Measurements from ENCODE around the gene CDON. TPM values are rescaled to one million over a fixed set of nuclear protein-coding genes. Genes with fewer than 3 reads are reported as not detected.

CDON gene
- polyA plus RNA-seq, 3 donors: 0.01 TPM; not detected in 2

- H3K9me3 ChIP-seq (replicated peaks in 1 of 2; ENCODE audit: control insufficient read depth in 1 of 2, insufficient read depth in 1 of 2, low read length in 2 of 2): no peaks in the 10 kb centered on the region
- H3K4me3 ChIP-seq (replicated peaks in 1 of 3; ENCODE audit: low read depth in 2 of 3, low read length in 3 of 3): no peak overlapping the region
- no peak overlapping the region for H3K4me3 Mint-ChIP-seq
- H3K36me3 ChIP-seq (replicated peaks in 1 of 2; ENCODE audit: control insufficient read depth in 1 of 2, insufficient read depth in 2 of 2, low read length in 2 of 2): no peaks in the 10 kb centered on the region
- TF ChIP-seq, protein P1, sequence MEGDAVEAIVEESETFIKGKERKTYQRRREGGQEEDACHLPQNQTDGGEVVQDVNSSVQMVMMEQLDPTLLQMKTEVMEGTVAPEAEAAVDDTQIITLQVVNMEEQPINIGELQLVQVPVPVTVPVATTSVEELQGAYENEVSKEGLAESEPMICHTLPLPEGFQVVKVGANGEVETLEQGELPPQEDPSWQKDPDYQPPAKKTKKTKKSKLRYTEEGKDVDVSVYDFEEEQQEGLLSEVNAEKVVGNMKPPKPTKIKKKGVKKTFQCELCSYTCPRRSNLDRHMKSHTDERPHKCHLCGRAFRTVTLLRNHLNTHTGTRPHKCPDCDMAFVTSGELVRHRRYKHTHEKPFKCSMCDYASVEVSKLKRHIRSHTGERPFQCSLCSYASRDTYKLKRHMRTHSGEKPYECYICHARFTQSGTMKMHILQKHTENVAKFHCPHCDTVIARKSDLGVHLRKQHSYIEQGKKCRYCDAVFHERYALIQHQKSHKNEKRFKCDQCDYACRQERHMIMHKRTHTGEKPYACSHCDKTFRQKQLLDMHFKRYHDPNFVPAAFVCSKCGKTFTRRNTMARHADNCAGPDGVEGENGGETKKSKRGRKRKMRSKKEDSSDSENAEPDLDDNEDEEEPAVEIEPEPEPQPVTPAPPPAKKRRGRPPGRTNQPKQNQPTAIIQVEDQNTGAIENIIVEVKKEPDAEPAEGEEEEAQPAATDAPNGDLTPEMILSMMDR (IDR thresholded peaks at IDR 0.05): no peak
- H3K27me3 Mint-ChIP-seq (ENCODE audit: low read depth in 3 of 3): peaks cover 2 to 5% (median 3%) of the 10 kb centered on the region in 3 donors
- no peak for DNase-seq
- 42% methylated on average over 6 of the region's 7 CpGs for WGBS (ENCODE audit: insufficient coverage)
- H3K27ac ChIP-seq (ENCODE audit: low read depth in 1 of 2, low read length in 2 of 2): no peak overlapping the region
- no peaks in the 10 kb centered on the region for H3K79me2 ChIP-seq (ENCODE audit: insufficient read depth, low read length)
- no peaks in the 10 kb centered on the region for H3K4me1 Mint-ChIP-seq
- H3K27ac Mint-ChIP-seq: no peak overlapping the region
- peaks cover 0 to 2% (median 0%) of the 10 kb centered on the region in 7 donors for H3K9me3 Mint-ChIP-seq
- H3K4me1 ChIP-seq (ENCODE audit: control insufficient read depth in 1 of 2, insufficient read depth in 2 of 2, low read length in 2 of 2): no peaks in the 10 kb centered on the region
- no peak overlapping the region for H3K4me2 ChIP-seq (replicated peaks; ENCODE audit: extremely low read depth, low read length, poor library complexity, severe bottlenecking)
- H2AFZ ChIP-seq (ENCODE audit: insufficient read depth, low read depth, low read length, poor library complexity, severe bottlenecking): no peak overlapping the region
- H3K9ac ChIP-seq (ENCODE audit: insufficient read depth, low read length, poor library complexity, severe bottlenecking): no peak overlapping the region
- H4K20me1 ChIP-seq (ENCODE audit: insufficient read depth, low read length): no peaks in the 10 kb centered on the region
- no peaks in the 10 kb centered on the region for H3K36me3 Mint-ChIP-seq
- no peaks in the 10 kb centered on the region for H3K27me3 ChIP-seq (ENCODE audit: control insufficient read depth in 2 of 2, insufficient read depth in 2 of 2, low read length in 2 of 2)
- intact Hi-C loops (cut with micrococcal nuclease): no loop called here
These were observed 109.7 kb downstream of the CDON start for GRCh38 chr11:125952973-125953372.

DNA sequence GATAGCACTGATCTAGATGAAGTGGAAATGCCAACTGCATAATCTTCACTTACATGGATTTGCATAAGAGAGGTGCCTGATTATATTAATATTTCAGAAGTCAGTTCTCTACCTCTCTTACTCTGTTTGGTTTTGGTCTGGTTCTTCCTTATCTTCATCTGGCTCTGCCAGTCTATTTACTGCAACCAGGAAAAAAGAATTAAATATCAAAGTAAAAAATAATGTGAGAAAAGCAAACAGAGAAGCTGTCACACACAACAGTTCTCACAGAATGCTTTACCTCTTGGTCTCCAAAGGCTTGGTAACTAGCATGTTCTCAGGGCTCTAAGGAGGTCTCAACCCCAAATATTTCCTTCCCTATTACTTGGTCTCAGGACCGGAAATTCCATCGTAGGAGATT, 110.1 kb downstream of the CDON start:
- Histone ChIP-seq H3K27ac (ENCODE audit: low read depth in 1 of 2, low read length in 2 of 2) (no peak overlapping the region), H3K4me2 (replicated peaks; ENCODE audit: extremely low read depth, low read length, poor library complexity, severe bottlenecking) (no peak overlapping the region), H3K9ac (ENCODE audit: insufficient read depth, low read length, poor library complexity, severe bottlenecking) (no peak overlapping the region), H3K79me2 (ENCODE audit: insufficient read depth, low read length) (no peaks in the 10 kb centered on the region), H3K27me3 (ENCODE audit: control insufficient read depth in 2 of 2, insufficient read depth in 2 of 2, low read length in 2 of 2) (no peaks in the 10 kb centered on the region), H3K4me3 (replicated peaks in 1 of 3; ENCODE audit: low read depth in 2 of 3, low read length in 3 of 3) (no peak overlapping the region), H3K36me3 (replicated peaks in 1 of 2; ENCODE audit: control insufficient read depth in 1 of 2, insufficient read depth in 2 of 2, low read length in 2 of 2) (no peaks in the 10 kb centered on the region), H2AFZ (ENCODE audit: insufficient read depth, low read depth, low read length, poor library complexity, severe bottlenecking) (no peak overlapping the region), H3K4me1 (ENCODE audit: control insufficient read depth in 1 of 2, insufficient read depth in 2 of 2, low read length in 2 of 2) (no peaks in the 10 kb centered on the region), H4K20me1 (ENCODE audit: insufficient read depth, low read length) (no peaks in the 10 kb centered on the region), H3K9me3 (replicated peaks in 1 of 2; ENCODE audit: control insufficient read depth in 1 of 2, insufficient read depth in 1 of 2, low read length in 2 of 2) (no peaks in the 10 kb centered on the region)
- Mint-ChIP-seq H3K27me3 (ENCODE audit: low read depth in 3 of 3) (peaks cover 2 to 5% (median 3%) of the 10 kb centered on the region in 3 donors), H3K4me3 (no peak overlapping the region), H3K9me3 (peaks cover 0 to 2% (median 0%) of the 10 kb centered on the region in 7 donors), H3K36me3 (no peaks in the 10 kb centered on the region), H3K4me1 (no peaks in the 10 kb centered on the region), H3K27ac (no peak overlapping the region)
- WGBS (ENCODE audit: insufficient coverage): 70% methylated on average over 2 of the region's 2 CpGs
- TF ChIP-seq, protein P1 (IDR thresholded peaks at IDR 0.05): no peak
- intact Hi-C loops (cut with micrococcal nuclease): no loop called here
- DNase-seq: no peak

All from CD14-positive monocyte (primary cell).